ENCODE measurements around the gene EFCAB9.
"Not testable (repeated sequence)": the region's sequence is repeated elsewhere in the genome, so short reads cannot be mapped to it uniquely, and the experiment has no call there.

Gene EFCAB9

DNA sequence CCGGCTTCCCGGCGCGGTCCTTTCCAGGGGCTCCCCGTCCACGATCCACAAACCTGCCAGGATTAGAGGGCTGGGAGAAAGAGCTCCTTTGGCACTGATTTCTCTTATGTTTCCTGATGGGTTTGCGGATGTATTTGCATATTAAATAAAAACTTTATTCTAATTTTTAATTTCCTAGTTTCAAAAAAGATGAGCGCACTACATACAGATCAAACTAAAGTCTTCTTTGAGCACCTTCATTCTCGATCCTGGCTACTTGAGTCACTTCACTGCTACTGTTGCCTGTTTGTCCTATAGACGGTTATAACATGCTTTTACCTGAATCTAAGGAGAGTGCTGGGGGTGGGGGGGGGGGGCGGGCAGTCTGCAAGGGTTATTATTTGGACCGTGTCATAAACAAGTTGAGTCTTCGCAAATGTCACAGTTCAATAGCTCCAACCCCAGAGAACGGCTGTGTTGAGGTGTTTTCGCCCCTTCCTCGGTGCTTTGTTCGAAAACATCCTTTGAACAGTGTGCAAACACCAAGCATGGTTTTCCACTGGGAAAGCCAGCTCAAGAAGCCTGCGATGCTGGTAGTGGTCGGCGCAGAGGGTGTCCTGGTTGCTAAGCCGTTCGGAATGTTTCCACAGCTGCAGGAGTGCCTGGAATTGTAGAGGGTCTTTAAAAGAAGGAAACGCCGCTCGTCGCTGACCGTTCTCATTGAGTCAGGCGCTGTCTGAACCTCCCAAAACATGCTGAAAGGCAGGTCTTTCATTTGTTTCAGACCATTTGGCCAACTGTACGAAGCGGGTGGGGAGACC lies 4.9 kb upstream of the EFCAB9 start:
- no peak for DNase-seq

DNA sequence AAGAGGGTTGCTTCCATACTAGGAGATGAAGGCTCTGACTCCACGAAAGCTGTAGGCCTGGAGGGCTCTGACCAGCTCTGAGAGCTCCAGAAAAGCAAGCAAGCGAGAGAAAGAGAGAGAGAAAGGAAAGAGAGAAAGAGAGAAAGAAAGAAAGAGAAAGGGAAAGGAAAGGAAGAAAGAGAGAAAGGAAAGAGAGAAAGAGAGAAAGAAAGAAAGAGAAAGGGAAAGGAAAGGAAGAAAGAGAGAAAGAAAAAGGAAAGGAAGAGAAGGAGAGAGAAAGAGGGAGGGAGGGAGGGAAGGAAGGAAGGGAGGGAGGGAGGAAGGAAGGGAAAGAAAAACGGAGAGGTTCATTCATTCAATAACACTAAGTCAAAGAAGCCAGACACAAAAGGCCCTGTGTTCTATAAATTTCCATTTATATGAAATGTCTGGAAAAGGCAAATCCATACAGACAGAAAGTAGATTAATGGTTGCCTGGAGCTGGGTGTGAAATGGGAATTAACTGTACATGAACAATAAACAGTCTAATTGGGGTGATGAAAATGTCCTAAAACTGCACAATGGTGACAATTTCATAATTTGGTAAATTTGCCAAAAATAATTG lies 4.2 kb upstream of the EFCAB9 start:
- no peak for DNase-seq

DNA sequence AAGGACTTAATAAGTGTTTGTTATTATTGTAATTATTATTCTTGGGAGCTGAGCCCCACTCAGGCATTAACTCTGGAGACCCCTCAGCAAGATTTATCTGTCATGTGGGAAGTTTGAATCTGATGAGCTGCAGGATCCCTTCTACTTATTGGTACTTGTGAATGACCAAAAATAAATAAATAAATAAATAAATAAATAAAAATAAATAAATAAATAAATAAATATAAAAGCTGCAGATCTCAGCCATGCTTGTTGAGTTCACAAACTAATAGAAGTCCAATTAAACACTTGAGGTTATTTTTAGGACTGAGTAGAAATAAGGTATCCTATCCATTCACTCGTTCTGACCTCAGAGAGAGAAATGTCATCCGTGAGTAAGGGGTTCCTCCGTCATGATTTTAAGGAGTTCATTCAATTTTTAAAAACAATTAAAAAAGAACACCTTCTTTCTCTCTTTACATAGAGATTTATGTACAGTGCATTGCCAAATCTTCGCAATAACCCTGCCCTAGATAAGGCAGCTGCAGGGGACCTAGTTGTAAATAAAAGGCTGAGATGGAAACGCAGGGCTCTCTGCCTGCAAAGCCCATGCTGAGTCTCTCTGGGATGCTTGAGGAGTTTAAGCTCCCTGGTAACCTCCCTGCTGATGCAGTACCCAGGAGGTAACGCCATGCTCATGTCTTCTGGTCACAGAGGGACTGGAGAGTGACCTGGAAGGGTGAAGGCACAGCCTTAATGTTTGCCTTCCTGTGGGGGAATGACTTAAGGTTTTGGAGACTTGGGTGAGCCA lies 1.2 kb downstream of the EFCAB9 start:
- DNase-seq: no peak

DNA sequence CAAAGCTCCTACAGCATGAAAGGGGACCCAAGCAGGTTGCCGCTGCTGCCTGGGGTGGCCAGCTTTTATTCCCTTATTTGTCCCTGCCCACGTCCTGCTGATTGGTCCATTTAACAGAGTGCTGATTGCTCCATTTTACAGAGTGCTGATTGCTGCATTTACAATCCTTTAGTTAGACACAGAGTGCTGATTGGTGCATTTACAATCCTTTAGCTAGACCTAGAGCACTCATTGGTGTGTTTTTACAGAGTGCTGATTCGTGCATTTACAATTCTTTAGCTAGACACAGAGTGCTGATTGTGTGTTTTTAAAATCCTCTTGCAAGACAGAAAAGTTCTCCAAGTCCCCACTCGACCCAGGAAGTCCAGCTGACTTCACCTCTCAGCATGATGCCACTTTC lies 3.8 kb downstream of the EFCAB9 start:
- DNase-seq: not testable (repeated sequence)

DNA sequence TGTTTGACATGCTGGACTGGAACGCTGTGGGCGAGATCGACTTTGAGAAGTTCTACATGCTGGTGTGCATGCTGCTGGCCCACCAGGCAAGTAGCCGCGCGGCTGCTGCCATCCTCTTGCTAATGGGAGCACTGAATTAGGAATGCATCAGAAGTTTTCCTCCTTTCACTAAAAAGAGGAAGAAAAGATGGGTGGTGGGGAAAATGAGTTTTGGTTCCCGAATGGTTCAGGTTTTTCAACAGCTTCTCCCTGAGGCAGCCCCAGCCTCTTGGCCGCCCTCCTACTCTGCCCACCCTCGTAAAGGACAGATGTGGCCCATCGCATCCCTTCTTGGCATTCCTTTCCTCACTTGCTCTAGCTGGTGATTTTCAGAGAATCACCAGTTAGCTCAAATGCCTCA lies 5.5 kb downstream of the EFCAB9 start:
- DNase-seq: no peak

DNA sequence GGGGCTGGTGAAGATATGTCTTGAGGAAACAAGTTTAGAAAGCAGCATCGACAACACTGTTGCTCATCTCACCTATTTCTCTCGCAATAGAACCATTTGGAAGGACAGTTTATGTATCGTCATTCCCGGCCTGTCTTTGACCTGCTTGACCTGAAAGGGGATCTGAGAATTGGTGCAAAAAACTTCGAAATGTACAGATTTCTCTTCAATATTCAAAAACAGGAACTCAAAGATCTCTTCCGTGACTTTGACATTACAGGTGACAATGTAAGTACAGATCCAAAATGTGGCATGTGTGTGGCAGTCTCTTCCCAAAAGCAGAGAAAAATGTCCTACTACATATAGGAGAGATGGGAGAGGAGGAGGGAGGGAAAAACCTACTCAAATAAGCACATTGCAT lies 6.5 kb downstream of the EFCAB9 start:
- DNase-seq: no peak

DNA sequence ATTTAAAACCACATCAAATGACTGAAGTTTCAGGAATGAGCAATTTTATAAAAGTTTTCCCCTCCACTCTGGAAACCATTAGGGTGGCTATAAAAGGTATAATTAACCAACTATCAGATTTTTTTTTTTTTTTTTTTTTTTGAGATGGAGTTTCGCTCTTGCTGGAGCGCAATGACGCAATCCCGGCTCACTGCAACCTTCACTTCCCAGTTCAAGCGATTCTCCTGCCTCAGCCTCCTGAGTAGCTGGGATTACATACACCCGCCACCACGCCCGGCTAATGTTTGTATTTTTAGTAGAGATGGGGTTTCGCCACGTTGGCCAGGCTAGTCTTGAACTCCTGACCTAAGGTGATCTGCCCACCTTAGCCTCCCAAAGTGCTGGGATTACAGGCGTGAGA lies 12.0 kb downstream of the EFCAB9 start:
- not testable (repeated sequence) for DNase-seq

DNA sequence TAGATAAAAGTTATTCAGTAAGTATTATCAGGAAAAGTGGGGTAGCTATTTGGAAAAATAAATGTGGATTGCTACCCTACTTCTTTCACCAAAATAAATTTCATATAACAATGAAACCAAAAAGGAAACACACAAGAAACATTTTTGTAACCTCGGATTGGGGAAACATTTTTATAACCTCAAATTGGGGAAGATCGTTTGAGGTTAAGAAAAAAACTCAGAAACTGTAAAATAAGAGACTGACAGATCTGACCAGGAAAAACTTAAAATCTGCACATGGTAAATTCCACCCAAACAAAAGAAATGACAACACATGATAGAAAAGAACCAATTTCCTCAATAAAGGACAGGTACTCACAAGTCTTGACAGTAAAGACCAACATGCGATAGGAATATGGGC lies 13.5 kb downstream of the EFCAB9 start:
- DNase-seq: no peak

DNA sequence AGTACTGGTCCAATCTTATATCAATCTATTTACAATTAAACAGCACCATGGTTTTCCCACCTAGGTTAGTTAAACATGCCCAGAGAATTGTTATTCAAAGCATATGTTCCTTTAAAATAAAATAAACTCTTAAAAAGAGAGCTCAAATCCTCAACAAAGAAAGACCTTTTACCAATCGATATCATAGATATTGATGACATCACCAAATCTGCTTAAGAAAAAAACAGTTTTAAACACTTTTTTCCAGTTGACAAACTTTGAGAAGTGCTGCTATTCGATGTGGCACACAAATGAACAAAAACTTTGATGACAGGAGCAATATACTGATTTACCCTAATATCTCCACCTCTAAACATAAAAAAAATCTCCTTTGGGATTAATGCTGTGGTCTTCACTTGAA lies 15.7 kb downstream of the EFCAB9 start:
- DNase-seq: no peak

DNA sequence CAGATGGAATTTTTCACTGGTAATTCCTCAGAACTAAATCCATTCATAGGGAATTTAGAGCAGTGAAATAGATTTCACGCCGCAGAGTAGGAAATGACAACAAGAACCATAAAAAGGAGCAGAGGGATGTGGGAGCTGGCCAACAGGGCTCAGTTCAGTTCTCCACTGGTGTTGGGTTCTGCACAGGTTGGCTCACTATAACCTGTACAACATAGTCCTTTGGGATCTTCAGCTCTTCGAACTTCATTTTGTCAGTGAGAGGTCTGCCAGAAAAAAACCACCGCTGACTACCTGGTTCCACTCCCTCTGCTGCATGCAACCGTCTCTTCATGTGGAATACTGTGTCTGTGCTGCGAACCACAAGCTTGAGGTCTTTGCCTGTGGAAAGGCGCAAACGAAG lies 17.7 kb downstream of the EFCAB9 start:
- no peak for DNase-seq

DNA sequence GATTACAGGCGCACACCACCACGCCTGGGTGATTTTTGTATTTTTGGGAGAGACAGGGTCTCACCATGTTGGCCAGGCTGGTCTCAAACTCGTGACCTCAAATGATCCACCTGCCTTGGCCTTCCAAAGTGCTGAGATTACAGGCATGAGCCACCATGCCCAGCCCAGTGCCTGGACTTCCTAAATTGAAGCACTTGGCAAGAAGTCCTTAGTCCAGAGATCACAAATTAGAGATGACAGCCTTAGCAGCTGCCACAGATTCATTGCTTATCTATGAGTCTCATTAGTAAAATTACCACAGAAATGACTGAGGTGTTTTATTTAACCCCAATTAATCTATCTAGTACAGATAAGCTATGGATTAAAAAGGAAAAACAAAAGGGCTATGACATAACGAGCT lies 19.2 kb downstream of the EFCAB9 start:
- DNase-seq: no peak

DNA sequence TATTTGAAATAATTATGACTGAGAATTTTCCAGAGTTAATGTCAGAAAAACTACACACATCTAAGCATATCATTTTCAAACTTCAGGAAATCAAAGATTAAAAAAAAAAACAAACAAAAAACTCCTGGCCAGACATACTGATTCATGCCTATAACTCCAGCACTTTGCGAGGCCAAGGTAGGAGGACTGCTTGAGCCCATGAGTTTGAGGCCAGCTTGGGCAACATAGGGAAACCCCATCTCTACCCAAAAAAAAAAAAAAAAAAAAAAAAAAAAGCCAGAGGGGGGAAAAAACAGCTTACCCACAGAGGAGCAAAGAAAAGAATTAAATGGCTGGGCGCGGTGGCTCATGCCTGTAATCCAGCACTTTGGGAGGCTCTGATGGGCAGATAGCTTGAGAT lies 22.4 kb downstream of the EFCAB9 start:
- no peak for DNase-seq

DNA sequence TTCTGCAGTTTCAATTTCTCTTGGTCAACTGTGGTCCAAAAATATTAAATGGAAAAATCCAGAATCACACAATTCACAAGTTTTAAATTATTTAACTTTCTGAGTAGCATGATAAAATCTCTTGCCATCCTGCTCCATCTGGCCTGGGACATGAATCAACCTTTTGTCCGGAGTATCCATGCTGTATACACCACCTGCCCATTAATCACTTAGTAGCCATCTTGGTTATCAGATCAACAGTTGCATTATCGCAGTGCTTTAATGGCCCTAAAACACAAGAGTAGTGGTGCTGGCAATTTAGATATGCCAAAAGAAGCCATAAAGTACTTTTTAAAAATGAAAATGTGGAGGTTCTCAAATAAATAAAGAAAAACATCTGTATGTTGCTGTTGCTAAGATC lies 25.3 kb downstream of the EFCAB9 start:
- DNase-seq: no peak

DNA sequence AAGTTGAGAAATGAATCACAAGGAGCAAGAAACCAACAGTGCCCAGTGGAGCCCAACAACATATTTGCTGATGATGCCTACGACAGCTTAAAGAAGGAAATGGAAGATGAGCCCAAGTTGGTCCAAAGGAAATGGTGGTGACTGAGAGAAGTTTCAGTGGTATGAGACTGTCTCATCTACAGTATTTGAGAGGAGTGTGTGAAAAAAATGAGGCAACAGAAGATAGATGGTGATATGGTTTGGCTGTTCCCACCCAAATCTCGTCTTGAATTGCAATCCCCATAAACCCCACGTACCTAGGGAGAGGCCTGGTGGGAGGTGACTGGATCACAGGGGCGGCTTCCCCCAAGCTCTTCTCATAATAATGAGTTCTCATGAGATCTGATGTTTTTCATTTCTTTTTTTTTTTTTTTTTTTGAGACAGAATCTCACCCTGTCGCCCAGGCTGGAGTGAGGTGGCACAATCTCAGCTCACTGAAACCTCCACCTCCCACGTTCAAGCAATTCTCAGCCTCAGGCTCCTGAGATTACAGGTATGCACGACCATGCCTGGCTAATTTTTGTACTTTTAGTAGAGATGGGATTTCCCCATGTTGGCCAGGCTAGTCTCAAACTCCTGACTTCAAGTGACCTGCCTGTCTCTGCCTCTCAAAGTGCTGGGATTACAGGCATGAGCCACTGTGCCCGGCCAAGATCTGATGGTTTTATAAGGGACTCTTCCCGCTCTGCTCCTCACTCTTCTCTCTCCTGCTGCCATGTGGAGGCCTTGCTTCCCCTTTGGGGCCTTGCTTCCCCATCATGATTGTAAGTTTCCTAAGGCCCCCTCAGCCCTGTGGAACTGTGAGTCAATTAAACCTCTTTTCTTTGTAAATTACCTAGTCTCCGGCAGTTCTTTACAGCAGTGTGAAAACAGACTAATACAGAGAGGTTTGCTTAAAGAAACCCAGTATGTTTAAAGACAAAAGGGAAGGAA lies 30.2 kb downstream of the EFCAB9 start:
- no peak for DNase-seq

DNA sequence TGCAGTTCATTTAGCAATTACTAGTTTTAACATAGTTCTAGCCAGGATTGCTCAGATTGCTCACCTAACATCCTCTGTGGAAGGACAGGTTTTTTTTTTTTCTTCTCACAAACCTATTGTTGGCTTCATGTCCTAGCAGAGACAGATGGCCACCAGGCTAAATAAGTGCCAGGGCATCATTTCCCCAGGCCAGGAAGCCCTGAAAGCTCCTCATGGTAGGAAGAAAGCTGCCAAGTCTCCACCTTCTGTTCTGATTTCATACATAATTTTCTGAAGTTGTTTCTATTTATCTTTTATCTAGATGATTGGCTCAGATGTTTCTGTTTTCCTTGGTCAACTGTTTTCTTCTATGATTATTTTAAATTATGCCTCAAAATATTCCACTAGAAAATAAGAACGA lies 31.0 kb downstream of the EFCAB9 start:
- DNase-seq: no peak

DNA sequence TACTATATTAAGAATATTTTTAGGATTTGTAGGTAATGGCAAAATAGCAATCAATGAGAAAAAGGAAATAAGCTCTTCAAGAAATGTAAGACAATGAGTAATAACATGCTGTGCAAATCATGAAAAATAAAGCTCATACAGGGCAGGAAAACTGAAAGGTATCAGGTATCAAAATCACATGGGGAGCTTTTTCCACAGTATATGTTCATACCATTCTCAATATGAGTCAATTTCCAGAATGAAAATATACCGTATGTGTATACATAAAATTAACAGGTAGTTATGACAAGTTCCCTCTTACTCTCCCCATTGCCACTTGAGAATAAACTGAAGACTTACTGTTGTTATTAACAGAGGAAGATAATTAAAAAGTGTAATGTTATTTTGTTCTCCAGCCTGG lies 35.9 kb downstream of the EFCAB9 start:
- no peak for DNase-seq

DNA sequence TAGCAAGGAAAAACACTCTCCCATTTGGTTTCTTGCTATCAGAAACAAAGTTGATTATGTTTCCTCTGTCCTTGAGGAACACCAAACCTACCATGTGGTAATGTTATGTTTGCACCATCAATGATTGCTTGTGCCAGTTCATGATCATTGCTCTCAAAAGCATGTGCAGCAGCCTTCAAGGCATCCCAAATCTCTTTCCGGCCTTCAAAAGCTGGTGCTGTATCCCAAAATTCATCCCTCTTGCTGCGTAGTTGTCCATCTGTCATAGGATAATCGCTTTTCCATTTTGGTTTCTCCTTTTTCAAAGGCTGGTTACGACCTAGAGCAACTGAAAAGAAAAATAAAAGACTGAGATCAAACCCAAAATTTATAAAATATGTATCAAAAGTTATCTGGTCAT lies 40.1 kb downstream of the EFCAB9 start:
- DNase-seq: no peak

DNA sequence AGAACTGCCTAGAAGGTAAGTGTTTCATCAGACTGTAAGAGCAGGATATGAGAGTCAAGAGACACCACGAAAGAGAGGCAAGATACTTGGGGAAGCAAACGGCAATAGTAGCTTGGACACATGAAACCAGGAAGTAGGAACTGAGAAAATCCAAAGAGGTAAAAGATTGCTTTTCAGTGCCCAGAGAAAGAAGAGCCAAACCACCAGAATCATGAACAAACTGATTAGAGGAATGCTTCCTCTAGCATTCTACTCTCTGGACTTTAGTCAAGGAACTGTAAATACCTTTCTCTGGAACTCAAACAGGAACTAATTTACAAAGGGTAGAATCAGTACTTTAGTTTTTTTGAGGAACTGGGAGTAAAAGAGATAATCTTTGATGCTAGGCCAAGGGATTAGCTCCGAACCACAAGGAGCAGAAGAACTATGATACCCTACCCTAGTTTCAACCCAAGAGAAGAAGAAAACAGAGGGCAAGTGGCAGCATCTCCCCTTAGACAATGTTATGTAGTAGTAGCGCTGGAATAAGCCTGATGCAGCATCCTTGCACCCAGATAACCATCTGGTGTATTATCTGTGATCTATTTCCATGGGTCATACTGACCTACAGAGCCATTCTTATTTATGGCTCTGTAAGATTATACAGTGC lies 41.3 kb downstream of the EFCAB9 start:
- DNase-seq: no peak

DNA sequence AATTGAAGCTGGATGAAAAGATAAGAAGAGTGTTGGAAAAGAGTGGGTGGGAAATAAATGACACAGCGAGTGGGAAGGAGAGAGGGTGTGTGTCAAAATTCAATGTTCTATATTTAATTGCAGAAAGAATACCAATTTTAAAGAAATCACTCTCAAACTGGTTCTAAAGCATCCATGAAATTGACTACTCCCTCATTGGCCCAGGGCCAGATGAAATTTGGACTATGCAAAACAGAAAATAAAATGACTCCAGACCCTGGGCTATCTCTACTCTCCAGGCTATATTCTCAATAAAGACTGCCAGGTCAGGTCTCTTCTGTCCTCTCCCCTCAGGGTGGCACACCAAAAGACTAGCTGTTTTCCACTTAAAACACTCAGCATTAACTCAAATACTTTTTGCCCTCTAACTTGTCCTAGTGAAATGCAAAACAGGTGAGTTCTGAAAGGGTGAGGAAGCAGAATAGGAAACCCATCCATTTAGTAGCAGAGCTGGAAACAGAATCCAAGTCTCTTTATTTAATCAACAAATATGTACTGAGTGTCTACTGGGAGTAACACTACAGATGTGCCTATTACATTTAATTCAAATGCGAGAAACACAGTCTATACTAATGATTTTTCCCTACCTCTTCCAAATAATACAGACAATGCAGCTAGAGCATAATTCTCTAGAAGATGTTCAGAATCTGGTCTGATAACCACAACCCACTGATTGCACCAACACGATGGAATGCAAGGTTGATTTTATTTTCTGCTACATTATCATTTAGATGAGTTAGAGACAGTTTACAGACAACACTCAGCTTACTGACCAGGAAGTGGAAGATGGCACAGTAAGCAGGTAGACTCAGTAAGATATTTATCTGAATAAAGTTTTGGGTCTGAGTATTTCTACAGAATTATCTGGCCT lies 42.1 kb downstream of the EFCAB9 start:
- DNase-seq: no peak

DNA sequence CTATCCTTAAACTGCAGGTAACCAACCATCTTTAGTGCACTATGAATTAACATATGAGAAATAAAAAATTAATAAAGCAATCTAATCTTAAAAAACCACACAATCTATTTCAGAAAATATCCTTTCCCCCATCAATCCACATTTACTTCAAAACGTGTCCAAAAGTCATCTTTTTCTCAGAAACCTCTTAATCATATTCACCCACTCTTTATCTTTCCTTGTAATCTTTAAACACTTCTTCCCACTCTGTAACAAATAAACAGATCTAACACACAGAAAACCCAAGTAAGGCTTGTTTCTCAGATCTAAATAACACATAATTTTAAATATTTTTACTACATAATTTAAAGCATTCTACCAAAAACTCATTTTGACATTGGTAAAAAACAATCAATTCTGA lies 44.4 kb downstream of the EFCAB9 start:
- no peak for DNase-seq

DNA sequence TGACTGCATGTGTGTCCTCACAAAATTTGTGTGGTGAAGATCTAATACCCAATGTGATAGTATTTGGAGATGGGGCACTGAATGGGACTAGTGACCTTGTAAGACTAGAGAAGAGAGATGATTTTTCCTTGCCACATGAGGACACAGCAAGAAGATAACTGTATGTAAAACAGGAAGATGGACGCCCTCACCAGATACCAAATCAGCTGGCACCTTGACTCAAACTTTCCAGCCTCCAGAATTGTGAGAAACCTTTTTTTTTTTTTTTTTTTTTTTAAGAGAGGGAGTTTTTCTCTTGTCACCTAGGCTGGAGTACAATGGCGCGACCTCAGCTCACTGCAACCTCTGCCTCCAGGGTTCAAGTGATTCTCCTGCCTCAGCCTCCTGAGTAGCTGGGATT lies 49.3 kb downstream of the EFCAB9 start:
- no peak for DNase-seq
